Measurements from ENCODE around the gene ATG9A. TPM values are rescaled to one million over a fixed set of nuclear protein-coding genes. Genes with fewer than 3 reads are reported as not detected.
A peak's percentile ranks its signal among the peaks of the same experiment; 100 is the strongest.

ATG9A gene
- total RNA-seq, 1 donor from 2014 or later = 135 TPM

DNA sequence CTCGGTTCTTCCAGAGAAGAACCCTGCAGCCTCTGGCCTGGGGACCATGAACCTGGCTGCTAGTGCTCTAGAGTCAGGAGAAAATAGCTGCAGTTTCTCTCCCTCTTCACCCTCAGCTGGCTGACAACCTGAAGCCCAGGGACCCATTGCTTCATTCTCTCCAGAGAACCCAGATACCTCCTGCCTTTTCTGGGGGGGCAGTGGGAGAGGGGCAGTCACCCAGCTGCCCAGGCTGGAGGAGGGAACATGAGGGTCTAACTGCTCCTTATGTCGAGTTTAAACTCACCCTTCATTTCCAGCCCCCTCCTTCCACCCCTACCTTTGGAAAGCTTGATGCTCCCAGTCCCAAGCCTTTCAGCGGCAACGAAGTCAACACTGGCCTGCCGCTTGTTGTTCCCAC is 30.5 kb downstream of the ATG9A start:
- H3K4me1 ChIP-seq = no peaks in the 10 kb centered on the region
- no peaks in the 10 kb centered on the region for H3K9me3 ChIP-seq
- peak in 1 of 2 donors; percentile 39 for DNase-seq (ENCODE audit: low spot score in 2 of 2)
- TF ChIP-seq, protein P1, sequence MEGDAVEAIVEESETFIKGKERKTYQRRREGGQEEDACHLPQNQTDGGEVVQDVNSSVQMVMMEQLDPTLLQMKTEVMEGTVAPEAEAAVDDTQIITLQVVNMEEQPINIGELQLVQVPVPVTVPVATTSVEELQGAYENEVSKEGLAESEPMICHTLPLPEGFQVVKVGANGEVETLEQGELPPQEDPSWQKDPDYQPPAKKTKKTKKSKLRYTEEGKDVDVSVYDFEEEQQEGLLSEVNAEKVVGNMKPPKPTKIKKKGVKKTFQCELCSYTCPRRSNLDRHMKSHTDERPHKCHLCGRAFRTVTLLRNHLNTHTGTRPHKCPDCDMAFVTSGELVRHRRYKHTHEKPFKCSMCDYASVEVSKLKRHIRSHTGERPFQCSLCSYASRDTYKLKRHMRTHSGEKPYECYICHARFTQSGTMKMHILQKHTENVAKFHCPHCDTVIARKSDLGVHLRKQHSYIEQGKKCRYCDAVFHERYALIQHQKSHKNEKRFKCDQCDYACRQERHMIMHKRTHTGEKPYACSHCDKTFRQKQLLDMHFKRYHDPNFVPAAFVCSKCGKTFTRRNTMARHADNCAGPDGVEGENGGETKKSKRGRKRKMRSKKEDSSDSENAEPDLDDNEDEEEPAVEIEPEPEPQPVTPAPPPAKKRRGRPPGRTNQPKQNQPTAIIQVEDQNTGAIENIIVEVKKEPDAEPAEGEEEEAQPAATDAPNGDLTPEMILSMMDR (IDR thresholded peaks at IDR 0.05) = no peak
- H3K4me3 ChIP-seq = no peak overlapping the region
- H3K27ac ChIP-seq = no peak overlapping the region
- H3K27me3 ChIP-seq = no peaks in the 10 kb centered on the region
- intact Hi-C loops (cut with DNase I) = no loop called here
- H3K36me3 ChIP-seq = no peaks in the 10 kb centered on the region

DNA sequence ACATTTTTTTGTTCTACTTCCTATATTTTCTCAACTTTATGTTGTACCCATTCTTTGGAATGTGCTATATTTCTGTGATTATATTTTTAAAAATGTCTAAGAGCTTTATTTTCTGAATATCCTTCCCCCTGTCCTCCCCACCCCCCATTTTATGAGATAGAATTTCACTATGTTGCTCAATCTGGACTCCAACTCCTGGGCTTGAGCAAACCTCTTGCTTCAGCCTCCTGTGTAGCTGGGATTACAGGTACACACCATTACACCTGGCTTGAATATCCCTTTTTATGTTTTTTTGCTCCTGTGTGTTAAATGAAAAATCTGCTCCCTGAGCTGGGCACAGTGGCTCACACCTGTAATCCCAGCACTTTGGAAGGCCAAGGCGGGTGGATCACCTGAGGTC is 32.0 kb downstream of the ATG9A start:
- no peak for DNase-seq (ENCODE audit: low spot score in 2 of 2)
- intact Hi-C loops (cut with DNase I) = no loop called here
- Histone ChIP-seq H3K4me1 (no peaks in the 10 kb centered on the region), H3K36me3 (no peaks in the 10 kb centered on the region), H3K4me3 (no peak overlapping the region), H3K9me3 (no peaks in the 10 kb centered on the region), H3K27ac (no peak overlapping the region), H3K27me3 (no peaks in the 10 kb centered on the region)
- TF ChIP-seq, protein P1 (IDR thresholded peaks at IDR 0.05) = no peak

DNA sequence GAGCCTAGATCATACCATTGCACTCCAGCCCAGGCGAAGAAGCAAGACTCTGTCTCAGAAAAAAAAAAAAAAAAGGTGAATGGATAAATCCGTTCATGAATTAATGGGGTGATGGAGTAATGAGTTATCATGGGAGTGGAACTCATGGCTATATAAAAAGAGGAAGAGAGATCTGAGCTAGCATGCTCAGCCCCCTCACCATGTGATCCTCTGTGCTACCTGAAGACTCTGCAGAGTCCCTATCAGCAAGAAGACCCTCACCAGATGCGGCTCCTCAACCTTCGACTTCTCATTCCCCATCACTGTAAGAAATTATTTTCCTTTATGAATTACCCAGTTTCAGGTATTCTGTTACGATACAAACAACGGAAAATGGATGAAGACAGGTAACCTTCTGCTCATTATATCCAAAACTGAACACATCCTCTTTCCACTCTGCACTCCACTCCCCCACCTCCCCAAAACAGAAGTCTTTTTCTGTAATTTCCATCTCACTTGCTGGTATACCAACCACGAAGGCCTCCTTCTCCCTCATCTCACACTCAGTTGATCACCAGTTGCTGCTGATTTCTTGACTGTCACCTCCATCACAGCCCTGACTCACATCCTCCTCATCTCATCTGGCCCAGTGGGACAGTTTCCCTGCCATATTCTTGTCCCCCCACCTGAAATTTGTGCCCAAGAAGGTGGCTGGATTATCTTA is 42.5 kb downstream of the ATG9A start:
- Histone ChIP-seq H3K9me3 (no peaks in the 10 kb centered on the region), H3K4me3 (no peak overlapping the region), H3K27ac (no peak overlapping the region), H3K4me1 (no peaks in the 10 kb centered on the region), H3K36me3 (peaks cover 16 to 23% of the 10 kb centered on the region in 2 donors), H3K27me3 (no peaks in the 10 kb centered on the region)
- intact Hi-C loops (cut with DNase I) = no loop called here
- peak in 1 of 2 donors; percentile 27 for DNase-seq (ENCODE audit: low spot score in 2 of 2)
- TF ChIP-seq, protein P1 (IDR thresholded peaks at IDR 0.05) = no peak

DNA sequence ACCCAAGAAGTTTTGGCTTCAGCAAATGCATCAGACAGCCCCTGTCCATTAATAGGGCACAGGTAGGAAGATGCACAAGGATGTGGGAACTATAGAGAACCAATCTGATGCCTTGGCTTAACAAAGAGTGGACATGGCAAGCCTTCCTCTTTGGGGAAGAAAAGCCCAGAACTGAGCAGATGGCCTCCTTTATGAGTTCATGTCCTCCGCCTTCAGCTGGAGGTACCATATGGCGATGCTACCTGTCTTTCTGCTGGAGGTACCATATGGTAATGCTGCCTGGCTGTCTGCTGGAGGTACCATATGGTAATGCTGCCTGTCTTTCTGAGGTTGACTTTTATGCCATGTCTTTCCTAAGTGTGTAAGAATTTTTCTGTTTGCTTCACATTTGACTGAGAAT is 45.3 kb downstream of the ATG9A start:
- peaks cover 40 to 47% of the 10 kb centered on the region in 2 donors for H3K36me3 ChIP-seq
- no peak overlapping the region for H3K27ac ChIP-seq
- peaks cover 0 to 6% of the 10 kb centered on the region in 2 donors for H3K4me1 ChIP-seq
- peak in 1 of 2 donors; percentile 18 for DNase-seq (ENCODE audit: low spot score in 2 of 2)
- H3K9me3 ChIP-seq = no peaks in the 10 kb centered on the region
- intact Hi-C loops (cut with DNase I) = no loop called here
- TF ChIP-seq, protein P1 (IDR thresholded peaks at IDR 0.05) = no peak
- no peak overlapping the region for H3K4me3 ChIP-seq
- H3K27me3 ChIP-seq = no peaks in the 10 kb centered on the region

DNA sequence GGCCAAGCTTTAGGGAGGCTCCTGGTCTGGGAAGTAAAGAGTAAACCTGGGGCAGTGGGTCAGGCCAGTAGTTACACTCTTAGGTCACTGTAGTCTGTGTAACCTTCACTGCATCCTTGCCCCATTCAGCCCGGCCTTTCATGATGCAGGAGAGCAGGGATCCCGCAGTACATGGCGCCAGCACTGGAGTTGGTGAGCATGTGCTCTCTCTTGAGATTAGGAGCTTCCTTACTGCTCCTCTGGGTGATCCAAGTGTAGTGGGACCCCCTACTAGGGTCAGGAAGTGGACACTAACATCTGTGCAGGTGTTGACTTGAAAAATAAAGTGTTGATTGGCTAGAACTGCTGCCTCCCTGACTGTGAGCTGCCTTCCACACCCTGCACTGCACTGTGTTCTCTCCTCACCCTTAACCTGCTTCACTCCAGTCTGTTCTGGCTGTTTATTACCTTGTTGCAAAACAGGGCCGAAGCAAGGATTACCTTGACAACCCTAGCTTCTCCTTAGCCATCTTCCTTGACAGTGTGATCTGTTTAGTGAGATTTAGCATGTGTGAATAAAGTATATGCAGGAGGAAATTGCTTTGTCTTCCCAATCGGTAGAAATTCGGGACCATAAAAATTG is 46.2 kb downstream of the ATG9A start:
- intact Hi-C loops (cut with DNase I) = no loop called here
- TF ChIP-seq, protein P1 (IDR thresholded peaks at IDR 0.05) = no peak
- Histone ChIP-seq H3K4me3 (no peak overlapping the region), H3K9me3 (no peaks in the 10 kb centered on the region), H3K36me3 (peaks cover 40 to 47% of the 10 kb centered on the region in 2 donors), H3K4me1 (peaks cover 4 to 12% of the 10 kb centered on the region in 2 donors), H3K27ac (no peak overlapping the region), H3K27me3 (no peaks in the 10 kb centered on the region)
- peak in 1 of 2 donors; percentile 59 for DNase-seq (ENCODE audit: low spot score in 2 of 2)
